ENCODE results near the gene RSPRY1.
"Not testable (repeated sequence)": the region's sequence is repeated elsewhere in the genome, so short reads cannot be mapped to it uniquely, and the experiment has no call there.

The RSPRY1 gene

DNA sequence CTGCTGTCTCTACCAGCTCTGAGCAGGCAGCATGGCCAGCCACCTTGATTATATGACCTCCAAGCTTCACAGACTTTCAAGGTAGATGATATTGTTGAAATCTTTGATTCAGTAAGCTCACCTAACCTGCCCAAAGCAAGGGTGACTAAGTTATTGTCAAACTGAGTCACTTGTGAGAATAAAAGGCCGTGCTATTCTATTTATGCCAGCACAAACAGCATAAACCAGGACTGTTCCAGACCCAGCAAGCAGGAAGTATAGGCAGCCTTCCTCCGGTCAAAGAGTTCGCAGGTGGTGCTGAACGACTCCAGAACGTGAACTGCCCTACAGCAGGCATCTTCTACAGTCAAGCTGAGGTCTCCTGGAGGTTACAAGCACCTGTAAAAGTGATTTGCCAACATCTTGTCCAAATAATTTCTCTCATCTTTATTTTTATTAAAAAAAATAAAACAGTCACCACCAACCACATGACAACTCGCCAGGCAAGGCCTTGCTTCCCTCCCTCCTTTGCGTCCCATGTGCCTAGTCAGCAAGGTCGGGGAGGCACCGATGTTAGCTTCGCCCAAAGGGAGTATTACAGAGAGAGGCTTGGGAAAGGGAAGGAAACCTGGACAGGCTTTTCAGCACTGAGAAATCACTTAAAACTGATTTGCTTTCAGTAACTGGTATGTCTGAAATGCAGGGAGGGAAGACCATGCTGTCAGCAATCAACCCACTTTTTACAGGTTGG is 69.7 kb downstream of the RSPRY1 start:
- DNase-seq (ENCODE audit: low spot score) = no peak

DNA sequence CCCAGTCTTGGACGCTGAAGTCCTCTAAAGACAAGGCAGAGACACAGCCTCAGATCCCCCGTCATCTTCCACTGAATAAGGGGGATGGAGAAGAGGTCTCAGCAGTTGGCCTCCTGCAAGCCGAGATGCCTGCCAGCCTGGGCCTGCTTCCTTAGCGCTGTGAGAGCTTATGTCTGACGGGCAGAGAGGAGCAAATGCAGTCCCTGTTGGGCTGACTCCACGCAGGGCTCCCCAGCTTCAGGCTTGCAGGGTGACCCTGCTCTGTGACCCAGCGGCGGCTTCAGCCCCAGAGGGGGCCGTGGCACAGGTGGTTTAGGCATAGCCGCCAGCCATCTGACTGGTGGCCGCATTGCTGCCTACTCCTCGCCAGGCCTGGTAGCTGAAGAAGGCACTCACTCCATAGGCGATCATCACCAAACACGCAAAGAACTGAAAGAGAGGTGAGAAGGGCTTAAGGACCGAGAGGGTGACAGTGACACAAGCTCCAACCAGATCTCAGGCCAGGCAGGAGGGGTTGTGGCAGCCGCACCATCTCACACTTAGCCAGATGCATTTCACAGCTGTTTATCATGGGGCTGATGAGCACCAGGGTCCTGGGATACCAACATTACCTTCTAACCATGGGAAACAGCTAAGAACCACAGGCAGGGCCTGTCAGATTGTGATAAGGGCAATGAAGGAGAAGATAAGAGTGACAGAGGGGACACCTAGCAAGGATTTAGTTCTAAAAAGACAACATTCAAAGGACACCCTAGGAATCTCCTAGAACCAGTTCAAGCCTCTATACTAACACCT is 70.7 kb downstream of the RSPRY1 start:
- no peak for DNase-seq (ENCODE audit: low spot score)

DNA sequence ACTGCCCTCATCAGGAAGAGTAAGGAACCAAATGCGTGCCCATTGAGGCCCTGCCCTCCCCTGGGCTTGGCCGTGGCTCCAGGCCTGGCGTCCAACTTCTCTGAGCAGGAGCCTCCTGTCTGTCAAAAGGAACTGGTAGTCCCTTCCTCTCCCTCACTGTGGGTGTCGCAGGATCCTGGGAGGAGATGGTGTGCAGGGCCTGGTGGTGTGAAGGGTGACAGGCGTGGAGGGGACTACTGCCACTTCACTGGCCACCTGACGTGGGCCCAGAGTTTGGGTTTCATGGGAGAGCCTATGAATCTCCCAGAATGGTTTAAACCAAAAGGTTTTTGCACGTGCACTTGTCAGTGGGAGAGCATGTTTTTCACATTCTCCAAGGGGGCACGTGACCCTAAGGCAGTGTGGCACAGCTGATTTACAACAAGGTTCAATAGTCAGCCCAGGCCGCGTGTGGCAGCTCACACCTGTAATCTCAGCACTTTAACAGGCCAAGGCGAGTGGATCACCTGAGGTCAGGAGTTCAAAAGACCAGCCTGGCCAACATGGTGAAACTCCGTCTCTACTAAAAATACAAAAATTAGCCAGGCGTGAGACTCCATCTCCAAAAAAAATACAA is 71.4 kb downstream of the RSPRY1 start:
- no peak for DNase-seq (ENCODE audit: low spot score)

DNA sequence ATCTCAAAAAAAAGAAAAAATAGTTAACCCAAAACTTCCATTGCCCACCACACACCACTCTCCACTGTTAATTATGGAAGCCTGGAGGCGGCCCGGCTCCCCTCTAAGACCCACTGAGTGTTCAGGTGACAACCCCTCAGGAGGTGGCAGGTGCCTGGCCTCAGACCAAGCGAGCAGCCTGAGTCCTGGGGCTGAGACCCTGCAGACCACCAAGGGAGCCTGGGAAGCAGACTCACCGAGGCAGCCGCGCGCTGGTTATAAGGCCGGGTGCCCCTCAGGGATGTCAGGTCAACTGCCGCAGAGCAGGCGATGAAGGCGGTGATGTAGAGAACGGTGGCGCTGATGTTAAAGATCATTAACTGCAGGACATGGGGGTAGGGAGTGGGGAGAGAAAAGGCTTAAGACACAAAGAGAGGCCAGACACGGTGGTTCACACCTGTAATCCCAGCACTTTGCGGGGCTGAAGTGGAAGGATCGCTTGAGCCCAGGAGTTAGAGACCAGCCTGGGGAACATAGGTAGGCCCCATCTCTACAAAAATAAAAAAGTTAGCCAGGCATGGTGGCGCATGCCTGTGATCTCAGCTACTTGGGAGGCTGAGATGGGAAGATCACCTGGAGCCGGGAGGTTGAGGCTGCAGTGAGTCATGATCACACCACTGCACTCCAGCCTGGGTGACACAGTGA is 72.2 kb downstream of the RSPRY1 start:
- DNase-seq (ENCODE audit: low spot score) = no peak

DNA sequence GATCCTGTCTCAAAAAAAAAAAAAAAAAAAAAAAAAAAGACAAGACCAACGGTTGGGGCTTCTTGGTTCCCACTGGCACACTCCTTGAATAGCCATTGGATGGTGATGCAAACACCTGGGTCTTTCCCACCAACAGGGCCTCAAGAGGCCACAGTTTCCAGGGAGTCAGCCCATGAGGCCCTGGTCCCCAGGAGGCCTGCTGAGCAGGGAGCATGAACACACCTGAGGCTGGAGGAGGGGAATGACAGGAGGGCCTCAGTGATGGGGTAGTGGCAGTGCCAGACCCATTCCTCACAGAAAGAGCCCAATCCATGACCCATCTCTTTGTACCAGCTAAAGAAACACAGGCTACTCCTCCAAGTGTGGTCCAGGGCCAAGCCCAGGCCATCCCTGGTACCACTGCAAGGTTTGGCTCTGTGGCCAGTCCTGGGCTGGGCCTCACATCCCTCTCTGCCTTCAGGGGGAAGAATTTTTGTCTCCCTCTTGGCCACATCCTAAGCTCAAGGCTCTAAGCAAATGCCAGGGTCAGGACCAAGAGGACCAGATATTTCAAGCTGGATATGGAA is 72.9 kb downstream of the RSPRY1 start:
- no peak for DNase-seq (ENCODE audit: low spot score)

DNA sequence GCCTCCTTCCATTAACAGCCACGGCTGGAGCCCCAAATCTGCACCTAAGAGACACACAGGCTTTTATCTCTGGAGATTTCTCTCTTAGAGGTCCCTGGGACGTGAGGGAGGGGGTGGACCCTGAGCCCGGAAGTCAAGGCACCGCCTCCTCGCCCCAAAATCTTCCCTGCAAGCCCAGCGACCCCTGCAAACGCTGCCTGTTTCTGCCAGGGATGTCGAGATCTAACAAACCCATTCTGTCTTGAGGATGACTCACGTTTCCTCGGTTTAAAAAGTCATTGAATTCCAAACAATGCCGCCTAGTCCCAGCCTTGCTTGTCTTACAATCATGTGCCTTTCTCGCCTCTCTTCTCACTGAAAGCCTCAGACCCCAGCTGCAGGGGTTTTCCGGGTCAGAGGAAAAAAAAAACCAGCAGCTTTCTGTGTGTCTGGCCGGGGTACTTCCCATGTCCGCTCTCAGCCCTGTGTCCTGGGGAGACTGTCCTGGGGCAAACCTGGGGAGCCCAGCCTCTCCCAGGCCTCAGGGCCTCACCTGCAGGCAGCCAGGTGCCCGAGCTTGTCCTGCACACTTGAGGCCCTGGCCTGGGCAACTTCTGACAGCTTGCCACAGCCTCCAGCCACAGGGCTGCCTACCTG is 74.3 kb downstream of the RSPRY1 start:
- DNase-seq (ENCODE audit: low spot score) = no peak

DNA sequence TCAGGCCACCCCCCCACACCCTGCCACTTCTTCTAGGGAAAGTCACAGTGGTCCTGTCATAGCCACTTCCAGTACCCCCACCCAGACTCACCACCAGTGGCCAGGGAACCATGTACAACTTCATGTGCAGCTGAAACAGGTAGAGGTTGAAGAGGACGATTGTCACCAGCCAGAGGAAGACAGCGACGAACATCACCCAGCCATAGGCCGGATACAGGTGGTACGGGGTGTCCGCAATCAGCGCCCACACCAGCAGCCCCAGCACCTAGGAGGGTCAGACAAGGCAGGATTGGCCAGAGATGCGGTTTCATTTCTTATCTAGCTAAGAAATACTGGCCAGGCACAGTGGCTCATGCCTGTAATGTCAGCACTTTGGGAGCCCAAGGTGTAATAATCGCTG is 75.7 kb downstream of the RSPRY1 start:
- DNase-seq (ENCODE audit: low spot score) = no peak

DNA sequence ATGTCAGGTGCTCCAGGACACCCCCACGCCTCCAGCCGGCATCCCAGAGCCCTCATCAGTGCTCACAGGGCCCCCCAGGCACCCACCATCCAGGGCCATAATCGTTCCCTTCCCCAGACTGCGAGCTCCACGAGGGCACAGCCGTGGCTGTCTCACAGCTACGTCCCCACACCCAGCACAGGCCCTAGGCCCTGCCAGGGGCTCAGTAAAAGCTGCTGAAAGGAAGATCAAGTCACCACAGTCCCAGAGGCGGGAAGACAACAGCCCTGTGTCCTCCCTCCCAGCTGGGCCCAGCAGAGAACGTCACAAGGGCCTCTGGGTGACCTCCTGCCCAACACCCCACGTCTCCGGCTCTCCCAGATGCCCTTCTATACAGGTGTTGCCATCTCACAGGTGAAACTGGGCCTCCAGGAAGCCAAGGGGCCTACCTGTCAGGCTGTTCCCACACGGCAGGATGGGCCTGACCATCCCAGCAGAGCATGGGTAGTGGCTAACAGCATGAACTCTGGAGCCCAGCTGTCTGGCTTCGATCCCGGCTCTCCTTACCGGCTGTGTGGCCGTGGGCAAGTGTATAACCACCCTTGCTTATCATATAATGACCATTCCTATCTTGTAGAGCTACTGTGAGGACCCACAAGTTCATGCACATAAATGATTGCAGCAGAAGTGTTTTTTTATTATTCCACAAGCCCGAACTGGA is 76.9 kb downstream of the RSPRY1 start:
- DNase-seq (ENCODE audit: low spot score) = no peak

DNA sequence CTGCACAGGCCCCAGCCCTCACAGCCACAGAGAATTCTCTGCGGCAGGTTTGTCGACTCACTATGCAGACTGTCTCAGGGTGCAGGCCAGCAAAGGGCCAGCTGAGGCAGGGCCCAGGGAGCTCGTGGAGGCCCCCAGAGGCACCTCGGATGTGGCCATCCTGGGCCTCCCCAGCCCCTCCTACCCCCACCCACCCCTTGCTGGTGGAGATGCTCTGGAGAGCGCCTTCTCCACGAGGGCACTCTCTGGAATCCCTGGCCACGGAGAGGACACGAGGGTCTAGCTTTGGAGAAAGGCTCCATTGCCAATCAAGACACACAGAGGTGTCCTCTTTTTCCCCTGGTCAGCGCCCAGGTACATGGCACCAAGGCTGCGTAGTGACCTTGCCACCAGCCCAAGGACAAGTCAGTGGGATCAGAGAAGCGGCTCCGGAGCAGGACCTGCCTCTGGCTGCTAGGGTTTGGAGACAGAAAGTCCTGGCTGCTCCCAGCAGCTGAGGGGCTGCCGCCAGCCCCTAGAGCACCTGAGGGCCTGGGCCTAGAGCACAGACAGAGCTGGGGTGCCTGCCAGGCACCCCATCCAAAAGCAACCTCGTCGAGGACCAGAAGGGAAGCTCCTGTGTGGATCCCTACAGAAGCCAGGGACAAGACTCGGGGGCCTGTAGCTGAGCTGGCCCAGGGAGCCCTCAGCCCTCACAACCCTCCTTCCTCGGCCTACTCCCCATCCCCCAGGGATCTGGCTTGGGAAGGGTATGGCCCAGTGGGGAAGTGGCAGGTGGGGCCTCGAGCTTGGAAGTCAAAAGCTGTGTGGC is 77.6 kb downstream of the RSPRY1 start:
- no peak for DNase-seq (ENCODE audit: low spot score)

DNA sequence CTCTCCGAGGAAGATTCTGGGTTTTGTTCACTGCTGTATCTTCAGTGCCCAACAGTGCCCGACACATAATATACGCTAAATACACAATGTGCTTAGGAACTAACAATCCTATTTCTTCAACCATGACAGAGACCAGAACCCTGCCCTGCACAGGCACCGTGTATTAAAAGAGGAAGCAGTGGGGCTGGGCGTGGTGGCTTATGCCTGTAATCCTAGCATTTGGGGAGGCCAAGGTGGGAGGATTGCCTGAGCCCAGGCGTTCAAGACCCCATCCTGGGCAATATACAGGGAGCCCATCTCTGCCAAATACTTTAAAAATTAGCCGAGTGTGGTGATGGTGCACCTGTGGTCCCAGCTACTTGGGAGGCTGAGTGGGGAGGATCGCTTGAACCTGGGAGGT is 78.3 kb downstream of the RSPRY1 start:
- no peak for DNase-seq (ENCODE audit: low spot score)

DNA sequence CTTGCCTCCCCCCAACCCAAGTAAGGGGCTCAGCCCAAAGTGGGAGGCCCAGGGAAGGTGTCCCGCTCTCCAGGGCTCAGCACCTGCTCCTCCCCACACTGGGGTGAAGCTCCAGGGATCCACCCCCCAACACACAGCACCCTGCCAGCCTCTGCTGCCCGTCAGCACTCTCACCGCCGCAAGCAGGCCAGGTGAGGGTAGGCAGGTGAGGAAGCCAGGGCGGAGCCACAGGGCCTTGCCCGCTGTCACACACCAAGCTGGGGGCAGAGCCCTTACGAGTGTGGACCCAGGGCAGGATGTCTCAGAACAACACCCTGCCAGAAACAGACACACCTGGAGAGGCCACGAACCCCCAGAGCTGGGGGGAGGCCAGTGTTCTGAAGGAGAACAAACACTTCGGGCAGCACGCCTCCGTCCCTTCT is 78.8 kb downstream of the RSPRY1 start:
- no peak for DNase-seq (ENCODE audit: low spot score)

DNA sequence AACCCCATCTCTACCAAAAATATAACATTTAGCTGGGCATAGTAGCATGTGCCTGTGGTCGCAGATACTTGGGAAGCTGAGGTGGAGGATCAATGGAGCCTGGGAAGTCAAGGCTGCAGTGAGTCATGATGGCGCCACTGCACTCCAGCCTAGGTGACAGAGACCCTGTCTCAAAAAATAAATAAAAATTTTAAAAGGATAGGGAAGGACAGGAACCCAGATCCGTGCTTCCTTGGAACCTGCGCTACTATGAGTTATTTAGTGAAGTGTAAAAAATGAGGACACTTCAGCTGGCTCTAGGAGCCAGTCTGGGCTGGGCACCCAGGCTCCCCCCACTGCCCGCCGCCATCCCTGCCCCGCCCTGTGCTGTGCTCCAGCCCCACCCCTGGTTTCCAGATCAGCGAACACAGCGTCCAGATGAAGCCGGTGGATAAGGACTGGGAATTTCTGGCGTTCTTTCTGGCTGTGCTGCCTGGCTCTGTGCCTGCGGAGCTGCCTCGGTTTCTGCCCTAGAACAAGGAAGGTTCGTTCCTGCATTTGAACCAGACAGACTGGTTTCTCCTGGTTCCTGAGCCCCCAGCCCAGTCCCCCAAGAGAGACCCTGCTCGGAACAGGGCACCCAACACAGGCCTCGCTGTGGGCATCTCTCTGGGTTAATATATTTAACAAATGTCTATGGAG is 79.9 kb downstream of the RSPRY1 start:
- DNase-seq (ENCODE audit: low spot score) = no peak

DNA sequence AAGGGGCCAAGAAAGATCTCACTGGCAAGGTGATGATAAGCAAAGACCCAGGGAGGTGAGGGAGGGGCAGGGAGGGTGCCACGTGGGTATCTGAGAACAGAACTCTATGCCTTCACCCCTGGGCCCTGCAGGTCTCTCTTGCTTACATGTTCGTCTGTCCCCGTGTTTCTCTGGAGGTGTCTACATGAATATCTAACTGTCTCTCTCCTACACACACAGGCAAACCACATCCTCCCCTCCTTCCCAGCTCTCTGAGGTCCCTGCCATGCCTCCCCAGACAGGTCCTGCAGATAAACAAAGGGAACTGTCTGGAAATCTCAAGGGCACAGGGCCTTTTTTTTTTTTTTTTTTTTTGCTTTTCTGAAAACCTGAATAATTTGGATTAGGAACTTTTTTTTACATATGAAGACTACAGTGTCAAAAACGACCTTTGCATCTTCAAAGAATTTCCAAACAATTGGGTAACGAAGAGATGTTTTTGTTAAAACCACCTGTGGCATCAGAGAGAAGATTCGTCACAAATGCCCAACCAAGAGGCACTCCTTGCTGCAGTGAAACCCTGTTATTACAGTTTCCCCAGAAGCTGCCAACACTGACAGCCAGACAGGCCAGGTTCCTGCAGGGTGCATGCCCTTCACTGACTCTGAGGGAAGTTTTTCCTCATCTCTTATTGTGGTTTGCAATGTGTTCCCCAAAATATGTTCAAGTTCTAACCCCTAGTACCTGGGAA is 80.6 kb downstream of the RSPRY1 start:
- DNase-seq (ENCODE audit: low spot score) = no peak

DNA sequence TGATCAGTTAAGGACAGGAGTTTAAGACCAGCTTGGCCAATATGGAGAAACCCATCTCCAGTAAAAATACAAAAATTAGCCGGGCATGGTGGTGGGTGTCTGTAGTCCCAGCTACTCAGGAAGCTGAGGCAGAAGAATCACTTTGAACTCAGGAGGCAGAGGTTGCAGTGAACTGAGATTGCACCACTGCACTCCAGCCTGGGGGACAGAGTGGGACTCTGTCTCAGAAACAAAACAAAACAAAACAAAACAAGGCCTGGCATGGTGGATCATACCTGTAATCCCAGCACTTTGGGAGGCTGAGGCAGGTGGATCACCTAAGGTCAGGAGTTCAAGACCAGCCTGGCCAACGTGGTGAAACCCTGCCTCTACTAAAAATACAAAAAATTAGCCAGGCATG is 81.2 kb downstream of the RSPRY1 start:
- DNase-seq (ENCODE audit: low spot score) = not testable (repeated sequence)

DNA sequence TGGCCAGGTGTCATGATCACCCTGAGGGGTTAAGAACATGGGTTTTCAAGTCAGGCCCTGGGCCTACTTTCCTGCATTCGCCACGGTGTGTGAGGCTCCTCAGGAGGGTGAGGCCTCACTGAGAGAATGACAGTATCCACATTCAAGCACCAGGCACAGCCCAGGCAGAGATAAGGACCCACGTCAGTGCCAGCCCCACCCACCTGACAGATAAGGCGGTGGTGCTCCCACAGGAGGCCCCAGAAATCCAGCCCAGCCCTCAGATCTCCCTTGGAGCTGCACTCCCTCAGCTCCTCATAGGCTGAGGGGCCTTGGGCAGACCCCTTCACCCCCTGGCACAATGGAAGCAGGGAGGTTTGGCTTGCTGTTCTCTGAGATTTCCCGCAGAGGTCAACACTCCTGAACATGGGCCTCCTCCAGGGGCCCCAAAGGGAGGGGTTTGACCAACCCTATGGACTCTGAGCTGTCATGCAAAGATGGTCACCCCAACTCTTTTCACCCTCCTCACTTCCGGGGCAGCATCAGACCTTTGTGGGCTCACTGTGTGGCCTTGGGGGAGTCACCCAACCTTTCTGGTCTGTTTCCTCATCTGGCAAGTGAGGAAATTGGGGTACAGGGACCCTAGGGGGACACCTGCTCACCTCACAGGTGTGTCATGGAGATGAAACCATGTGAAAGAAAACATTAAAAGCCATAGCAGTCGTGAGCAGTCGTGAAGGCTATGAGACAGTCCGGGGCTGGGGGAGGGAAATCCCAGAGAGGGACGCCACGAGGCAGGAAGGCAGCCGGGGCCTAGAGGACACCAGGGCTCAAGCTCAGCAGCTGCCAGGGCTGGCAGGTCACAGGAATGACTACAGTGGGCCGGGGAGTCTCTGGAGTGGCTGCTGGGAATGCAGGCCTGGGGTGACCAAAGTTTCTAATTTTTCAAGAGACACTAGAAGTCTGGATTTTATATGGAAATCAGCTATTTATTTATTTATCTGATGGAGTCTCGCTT is 83.0 kb downstream of the RSPRY1 start:
- DNase-seq (ENCODE audit: low spot score) = no peak

DNA sequence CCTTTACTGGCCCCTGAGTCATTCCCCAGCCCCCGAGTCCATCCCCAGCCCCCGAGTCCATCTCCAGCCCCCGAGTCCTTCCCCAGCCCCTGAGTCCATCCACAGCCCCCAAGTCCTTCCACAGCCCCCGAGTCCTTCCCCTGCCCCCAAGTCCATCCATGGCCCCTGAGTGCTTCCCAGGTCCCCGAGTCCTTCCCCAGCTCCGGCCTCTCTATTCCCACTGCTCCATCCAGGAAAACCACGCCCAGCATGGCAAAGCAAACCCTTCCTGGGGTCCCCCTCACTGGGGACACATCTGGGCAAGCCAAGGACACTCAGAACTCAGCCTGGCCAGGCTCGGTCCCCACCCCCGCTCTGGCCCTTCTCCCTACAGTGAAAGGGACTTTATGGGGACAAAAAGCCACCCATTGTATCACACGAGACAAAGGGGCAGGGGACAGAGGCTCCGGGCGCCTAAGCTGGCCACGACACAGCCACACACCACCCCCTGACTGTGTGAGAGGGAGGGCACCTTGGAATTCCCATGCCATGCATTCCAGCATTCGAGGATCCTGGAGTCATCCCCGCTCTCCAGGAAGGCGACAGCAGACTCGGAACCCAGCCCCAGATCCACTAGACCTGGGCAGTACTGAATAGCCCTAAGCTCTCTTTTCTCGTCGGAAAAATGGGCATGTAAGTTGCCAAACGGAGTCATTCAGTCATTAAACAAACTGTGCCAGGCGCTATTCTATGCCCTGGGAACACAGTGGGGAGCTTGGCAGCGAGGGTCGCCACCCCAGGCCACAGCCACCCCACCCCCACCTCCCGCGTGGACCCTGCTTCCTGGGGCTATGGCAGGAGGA is 84.3 kb downstream of the RSPRY1 start:
- no peak for DNase-seq (ENCODE audit: low spot score)

DNA sequence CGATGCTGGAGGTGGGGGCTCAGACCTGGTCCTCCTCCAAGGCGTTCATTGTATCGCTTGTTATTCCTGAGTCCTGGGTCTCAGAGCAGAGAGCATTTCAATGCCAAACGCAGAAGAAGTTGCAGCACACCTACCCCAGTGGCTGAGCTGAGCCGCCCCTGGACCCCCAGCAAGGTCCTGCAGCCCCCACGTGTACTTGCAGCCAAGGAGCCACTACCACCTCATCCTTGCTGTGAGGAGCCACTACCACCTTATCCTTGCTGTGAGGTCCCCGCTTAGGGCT is 84.9 kb downstream of the RSPRY1 start:
- DNase-seq (ENCODE audit: low spot score) = no peak
